Measurements from ENCODE around the gene CIBAR2.

CIBAR2 gene

DNA sequence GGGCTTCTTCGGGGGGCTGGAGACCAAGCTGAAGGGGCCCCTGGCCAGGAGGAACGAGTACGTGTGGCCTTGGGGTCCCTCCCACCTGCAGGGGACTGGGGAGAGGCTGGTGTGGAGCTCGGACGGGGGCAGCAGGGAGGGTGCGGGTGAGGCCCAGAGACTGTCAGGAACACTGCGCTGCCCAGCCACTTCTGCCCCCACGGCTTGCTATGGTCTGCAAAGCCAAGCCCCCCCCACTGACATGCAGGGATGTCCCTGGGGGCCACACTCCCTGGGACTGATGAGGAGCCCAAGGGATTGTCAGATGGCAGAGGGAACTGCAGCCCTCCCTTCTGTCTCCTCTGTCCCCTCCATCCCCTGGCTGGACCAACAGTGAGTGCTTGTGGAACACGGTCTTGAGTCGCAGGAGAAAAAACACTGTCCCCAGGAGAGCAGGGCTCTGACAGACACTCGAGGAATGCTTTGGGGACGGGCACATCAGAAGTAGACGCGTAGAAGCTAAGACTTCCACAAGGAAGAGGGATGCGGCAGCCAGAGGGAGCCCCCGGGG is 34.6 kb downstream of the CIBAR2 start:
- H3K36me3 ChIP-seq (ENCODE audit: control insufficient read depth, insufficient read depth, low read length) = no peaks in the 10 kb centered on the region
- H3K56ac ChIP-seq (ENCODE audit: low read length) = no peak overlapping the region
- no peak overlapping the region for H3K4ac ChIP-seq (ENCODE audit: low read depth, low read length)
- H4K8ac ChIP-seq (ENCODE audit: low read depth, low read length) = no peak overlapping the region
- no peak overlapping the region for H3K4me3 ChIP-seq (ENCODE audit: low read length)
- no peak overlapping the region for H3K18ac ChIP-seq (ENCODE audit: low read length)
- H3K79me1 ChIP-seq (ENCODE audit: low read length) = no peaks in the 10 kb centered on the region
- H2BK120ac ChIP-seq (ENCODE audit: low read depth, low read length) = no peak overlapping the region
- H3K4me1 ChIP-seq (ENCODE audit: control insufficient read depth, low read depth, low read length) = peaks cover 5% of the 10 kb centered on the region
- no CpG with 5 or more reads among the region's 16 CpGs for WGBS (ENCODE audit: extremely low coverage, insufficient coverage, low lambda C conversion rate)
- peaks cover 7% of the 10 kb centered on the region for H3K27me3 ChIP-seq (ENCODE audit: insufficient read depth, low read length, poor library complexity)
- no peak for DNase-seq
- no peak overlapping the region for H2BK5ac ChIP-seq (ENCODE audit: low read length)
- H4K5ac ChIP-seq (ENCODE audit: low read length) = no peak overlapping the region
- no peak overlapping the region for H3K4me2 ChIP-seq (ENCODE audit: low read length)
- H2BK15ac ChIP-seq (replicated peaks; ENCODE audit: low read depth) = no peak overlapping the region
- no peak overlapping the region for H2AK5ac ChIP-seq (ENCODE audit: low read length)
- no peak overlapping the region for H3K23ac ChIP-seq (ENCODE audit: low read length)
- H3K27ac ChIP-seq (ENCODE audit: low read depth, low read length) = no peak overlapping the region
- no peak overlapping the region for H3K9ac ChIP-seq (ENCODE audit: low read length)
- no peaks in the 10 kb centered on the region for H3K79me2 ChIP-seq (ENCODE audit: control insufficient read depth, insufficient read depth, low read length)

DNA sequence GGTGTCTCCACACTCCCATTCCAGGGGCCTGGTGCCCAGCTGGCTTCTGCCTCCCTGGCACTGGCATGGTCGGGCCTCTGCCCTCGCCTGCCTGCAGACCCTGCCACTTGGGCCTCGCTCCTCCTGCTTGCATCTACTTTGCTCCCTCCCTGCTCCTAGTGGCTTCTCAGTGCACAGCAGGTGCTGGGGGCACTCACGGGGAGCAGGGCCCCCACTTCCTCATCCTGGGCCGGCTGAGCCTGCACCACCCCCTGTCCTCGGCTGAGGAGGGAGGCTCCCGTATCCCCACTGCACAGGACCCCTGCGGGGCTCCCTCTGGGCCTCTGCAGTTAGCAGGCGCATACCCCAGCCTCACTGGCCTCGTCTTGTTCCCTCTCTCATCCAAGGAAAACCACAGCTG is 35.2 kb downstream of the CIBAR2 start:
- H3K4me1 ChIP-seq (ENCODE audit: control insufficient read depth, low read depth, low read length) = no peaks in the 10 kb centered on the region
- H3K18ac ChIP-seq (ENCODE audit: low read length) = no peak overlapping the region
- H3K23ac ChIP-seq (ENCODE audit: low read length) = no peak overlapping the region
- H3K79me1 ChIP-seq (ENCODE audit: low read length) = no peaks in the 10 kb centered on the region
- no peak overlapping the region for H3K4ac ChIP-seq (ENCODE audit: low read depth, low read length)
- no peak overlapping the region for H2BK15ac ChIP-seq (replicated peaks; ENCODE audit: low read depth)
- no peak overlapping the region for H3K4me2 ChIP-seq (ENCODE audit: low read length)
- DNase-seq = no peak
- peaks cover 2% of the 10 kb centered on the region for H3K27me3 ChIP-seq (ENCODE audit: insufficient read depth, low read length, poor library complexity)
- no peak overlapping the region for H4K8ac ChIP-seq (ENCODE audit: low read depth, low read length)
- H2AK5ac ChIP-seq (ENCODE audit: low read length) = no peak overlapping the region
- H3K36me3 ChIP-seq (ENCODE audit: control insufficient read depth, insufficient read depth, low read length) = no peaks in the 10 kb centered on the region
- no peak overlapping the region for H3K9ac ChIP-seq (ENCODE audit: low read length)
- no CpG with 5 or more reads among the region's 10 CpGs for WGBS (ENCODE audit: extremely low coverage, insufficient coverage, low lambda C conversion rate)
- no peaks in the 10 kb centered on the region for H3K79me2 ChIP-seq (ENCODE audit: control insufficient read depth, insufficient read depth, low read length)
- H2BK120ac ChIP-seq (ENCODE audit: low read depth, low read length) = no peak overlapping the region
- H2BK5ac ChIP-seq (ENCODE audit: low read length) = no peak overlapping the region
- H3K4me3 ChIP-seq (ENCODE audit: low read length) = no peak overlapping the region
- H4K5ac ChIP-seq (ENCODE audit: low read length) = no peak overlapping the region
- H3K56ac ChIP-seq (ENCODE audit: low read length) = no peak overlapping the region
- H3K27ac ChIP-seq (ENCODE audit: low read depth, low read length) = no peak overlapping the region

DNA sequence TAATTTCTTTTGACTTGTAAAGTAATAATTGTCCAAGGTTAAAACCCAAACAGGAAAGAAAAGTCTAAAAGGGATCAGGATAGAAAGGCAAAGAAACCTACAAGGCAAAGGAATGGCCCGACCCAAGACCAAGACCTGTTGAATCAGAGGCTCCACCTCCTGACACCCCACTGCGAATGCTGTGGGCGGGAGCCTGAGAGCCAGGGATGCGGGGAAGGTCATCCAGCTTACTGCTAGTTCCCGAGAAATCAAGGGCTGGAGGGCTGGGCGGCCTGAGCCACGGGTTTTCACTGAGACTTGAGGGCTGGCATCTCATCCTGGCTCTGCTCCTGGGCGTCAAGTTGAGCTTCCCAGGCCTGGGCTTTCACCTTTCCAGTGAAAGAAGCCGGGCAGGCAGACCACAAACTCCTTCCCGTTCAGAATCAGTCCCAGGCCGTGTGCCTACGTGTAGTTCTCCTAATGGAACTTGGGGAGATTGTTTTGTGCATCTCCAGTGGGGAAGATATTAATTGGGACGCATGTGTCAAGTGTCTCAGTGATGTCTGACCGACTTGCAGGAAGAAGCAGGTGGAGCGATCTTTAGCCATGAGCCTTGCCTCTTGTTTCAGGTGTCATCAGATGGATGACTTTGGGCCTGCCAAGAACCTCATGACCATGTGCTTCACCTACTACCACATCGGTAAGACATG is 36.9 kb downstream of the CIBAR2 start:
- Histone ChIP-seq H3K23ac (ENCODE audit: low read length) (no peak overlapping the region), H3K27ac (ENCODE audit: low read depth, low read length) (no peak overlapping the region), H2AK5ac (ENCODE audit: low read length) (no peak overlapping the region), H3K79me2 (ENCODE audit: control insufficient read depth, insufficient read depth, low read length) (no peaks in the 10 kb centered on the region), H3K36me3 (ENCODE audit: control insufficient read depth, insufficient read depth, low read length) (no peaks in the 10 kb centered on the region), H3K4me3 (ENCODE audit: low read length) (no peak overlapping the region), H3K27me3 (ENCODE audit: insufficient read depth, low read length, poor library complexity) (no peaks in the 10 kb centered on the region), H2BK5ac (ENCODE audit: low read length) (no peak overlapping the region), H3K79me1 (ENCODE audit: low read length) (no peaks in the 10 kb centered on the region), H3K9ac (ENCODE audit: low read length) (no peak overlapping the region), H4K5ac (ENCODE audit: low read length) (no peak overlapping the region), H2BK15ac (replicated peaks; ENCODE audit: low read depth) (no peak overlapping the region), H2BK120ac (ENCODE audit: low read depth, low read length) (no peak overlapping the region), H3K4me1 (ENCODE audit: control insufficient read depth, low read depth, low read length) (no peaks in the 10 kb centered on the region), H3K4me2 (ENCODE audit: low read length) (no peak overlapping the region), H3K4ac (ENCODE audit: low read depth, low read length) (no peak overlapping the region), H3K56ac (ENCODE audit: low read length) (no peak overlapping the region), H3K18ac (ENCODE audit: low read length) (no peak overlapping the region), H4K8ac (ENCODE audit: low read depth, low read length) (no peak overlapping the region)
- no CpG with 5 or more reads among the region's 16 CpGs for whole genome bisulfite sequencing (ENCODE audit: extremely low coverage, insufficient coverage, low lambda C conversion rate)
- DNase-seq = peak; percentile 78

DNA sequence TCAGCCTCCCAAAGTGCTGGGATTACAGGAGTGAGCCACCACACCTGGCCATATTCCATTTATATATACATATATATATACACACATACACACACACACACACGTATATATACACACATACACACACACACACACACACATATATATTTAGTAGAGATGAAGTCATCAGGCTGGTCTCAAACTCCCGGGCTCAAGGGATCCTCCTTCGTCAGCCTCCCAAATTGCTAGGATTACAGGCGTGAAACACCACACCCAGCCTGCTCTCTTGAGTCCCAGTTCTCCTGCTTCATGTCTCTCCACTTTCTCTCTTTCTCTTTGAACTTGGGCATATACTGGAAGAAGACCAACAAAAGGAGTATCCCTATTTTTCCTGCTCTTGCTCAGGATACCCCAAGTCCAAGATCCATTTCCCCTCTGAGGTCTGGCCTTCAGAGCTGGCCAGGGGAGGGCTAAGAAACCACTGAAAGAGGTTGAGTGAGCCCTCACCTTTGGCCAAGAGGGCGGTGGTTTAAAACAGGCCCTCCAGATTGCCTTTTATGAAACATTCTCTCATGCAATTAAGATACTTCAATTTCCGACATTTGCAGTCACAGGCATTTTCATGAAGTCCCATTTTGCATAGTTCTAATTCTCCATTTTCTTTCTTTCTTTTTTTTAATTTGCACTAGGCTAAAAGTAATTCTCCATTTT is 37.9 kb downstream of the CIBAR2 start:
- Histone ChIP-seq H4K5ac (ENCODE audit: low read length) (no peak overlapping the region), H2AK5ac (ENCODE audit: low read length) (no peak overlapping the region), H3K27me3 (ENCODE audit: insufficient read depth, low read length, poor library complexity) (no peaks in the 10 kb centered on the region), H2BK120ac (ENCODE audit: low read depth, low read length) (no peak overlapping the region), H2BK15ac (replicated peaks; ENCODE audit: low read depth) (no peak overlapping the region), H3K27ac (ENCODE audit: low read depth, low read length) (no peak overlapping the region), H3K36me3 (ENCODE audit: control insufficient read depth, insufficient read depth, low read length) (no peaks in the 10 kb centered on the region), H3K79me1 (ENCODE audit: low read length) (no peaks in the 10 kb centered on the region), H4K8ac (ENCODE audit: low read depth, low read length) (no peak overlapping the region), H3K18ac (ENCODE audit: low read length) (no peak overlapping the region), H3K4me2 (ENCODE audit: low read length) (no peak overlapping the region), H3K4me3 (ENCODE audit: low read length) (no peak overlapping the region), H3K79me2 (ENCODE audit: control insufficient read depth, insufficient read depth, low read length) (no peaks in the 10 kb centered on the region), H3K56ac (ENCODE audit: low read length) (no peak overlapping the region), H3K23ac (ENCODE audit: low read length) (no peak overlapping the region), H3K4ac (ENCODE audit: low read depth, low read length) (no peak overlapping the region), H3K9ac (ENCODE audit: low read length) (no peak overlapping the region), H3K4me1 (ENCODE audit: control insufficient read depth, low read depth, low read length) (no peaks in the 10 kb centered on the region), H2BK5ac (ENCODE audit: low read length) (no peak overlapping the region)
- no peak for DNase-seq
- no CpG with 5 or more reads among the region's 6 CpGs for WGBS (ENCODE audit: extremely low coverage, insufficient coverage, low lambda C conversion rate)

DNA sequence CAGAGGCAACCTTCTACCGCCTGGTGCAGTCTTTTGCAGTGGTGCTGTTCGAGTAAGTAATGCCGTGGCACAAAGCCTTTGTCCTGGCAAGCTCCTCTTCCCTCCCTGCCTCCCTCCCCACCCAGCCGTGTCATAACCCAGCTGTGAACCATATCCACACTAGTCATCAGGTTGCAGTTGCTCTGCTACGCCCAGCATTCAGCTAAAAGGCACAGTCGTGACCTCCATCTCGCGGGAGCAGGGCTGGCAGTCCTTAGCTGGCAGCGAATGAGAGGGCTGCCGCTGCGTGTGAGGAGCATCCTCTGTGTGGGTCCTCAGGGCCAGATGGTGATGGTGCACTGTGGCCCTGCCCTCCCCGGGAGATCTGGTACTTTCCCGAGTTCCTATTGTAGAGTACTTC is 39.3 kb downstream of the CIBAR2 start:
- no peak for DNase-seq
- no peak overlapping the region for H3K4ac ChIP-seq (ENCODE audit: low read depth, low read length)
- H3K23ac ChIP-seq (ENCODE audit: low read length) = no peak overlapping the region
- H3K27me3 ChIP-seq (ENCODE audit: insufficient read depth, low read length, poor library complexity) = no peaks in the 10 kb centered on the region
- H3K56ac ChIP-seq (ENCODE audit: low read length) = no peak overlapping the region
- no peak overlapping the region for H2BK120ac ChIP-seq (ENCODE audit: low read depth, low read length)
- no peak overlapping the region for H2AK5ac ChIP-seq (ENCODE audit: low read length)
- no peak overlapping the region for H2BK5ac ChIP-seq (ENCODE audit: low read length)
- no CpG with 5 or more reads among the region's 13 CpGs for WGBS (ENCODE audit: extremely low coverage, insufficient coverage, low lambda C conversion rate)
- no peaks in the 10 kb centered on the region for H3K36me3 ChIP-seq (ENCODE audit: control insufficient read depth, insufficient read depth, low read length)
- H3K79me2 ChIP-seq (ENCODE audit: control insufficient read depth, insufficient read depth, low read length) = no peaks in the 10 kb centered on the region
- H3K4me3 ChIP-seq (ENCODE audit: low read length) = no peak overlapping the region
- H3K79me1 ChIP-seq (ENCODE audit: low read length) = no peaks in the 10 kb centered on the region
- no peaks in the 10 kb centered on the region for H3K4me1 ChIP-seq (ENCODE audit: control insufficient read depth, low read depth, low read length)
- no peak overlapping the region for H3K27ac ChIP-seq (ENCODE audit: low read depth, low read length)
- H3K4me2 ChIP-seq (ENCODE audit: low read length) = no peak overlapping the region
- H3K18ac ChIP-seq (ENCODE audit: low read length) = no peak overlapping the region
- H2BK15ac ChIP-seq (replicated peaks; ENCODE audit: low read depth) = no peak overlapping the region
- H3K9ac ChIP-seq (ENCODE audit: low read length) = no peak overlapping the region
- H4K8ac ChIP-seq (ENCODE audit: low read depth, low read length) = no peak overlapping the region
- H4K5ac ChIP-seq (ENCODE audit: low read length) = no peak overlapping the region
